Loucy (cell line): Measurements from ENCODE around the gene DSCAML1.

Experiments used
- H2AFZ ChIP-seq: fragments of 200-600 bp; sonication (generic); 2 replicates; pipeline ENCODE4 v1.6.0; 2016; ENCODE audit warnings: antibody characterized with exemption, mild to moderate bottlenecking, low read length, moderate library complexity
- H3F3A ChIP-seq: fragments of 200-600 bp; 2 replicates; pipeline ENCODE4 v1.6.0; 2016; ENCODE audit warnings: antibody characterized with exemption, low read depth, mild to moderate bottlenecking
- H3K27me3 ChIP-seq: fragments of 200-600 bp; sonication (generic); 2 replicates; pipeline ENCODE4 v1.6.1; 2014; ENCODE audit warnings: low read length, mild to moderate bottlenecking; ENCODE audit not compliant: insufficient read depth, poor library complexity, severe bottlenecking
- H3K36me3 ChIP-seq: fragments of 200-600 bp; sonication (generic); 2 replicates; pipeline ENCODE4 v1.6.1; 2016; ENCODE audit warnings: low read length; ENCODE audit not compliant: insufficient read depth
- H3K4me1 ChIP-seq: fragments of 200-600 bp; sonication (generic); 2 replicates; pipeline ENCODE4 v1.5.1; 2014; ENCODE audit warnings: low read length, mild to moderate bottlenecking; ENCODE audit not compliant: insufficient read depth, poor library complexity, severe bottlenecking
- H3K4me2 ChIP-seq: fragments of 200-600 bp; sonication (generic); 2 replicates; pipeline ENCODE4 v1.6.0; 2014; ENCODE audit warnings: antibody characterized with exemption, low read length, low read depth, mild to moderate bottlenecking; ENCODE audit not compliant: poor library complexity, severe bottlenecking
- H3K4me3 ChIP-seq: fragments of 200-600 bp; sonication (generic); 2 replicates; pipeline ENCODE4 v1.5.1; 2014; ENCODE audit warnings: low read length, mild to moderate bottlenecking, mixed read lengths; ENCODE audit not compliant: poor library complexity, severe bottlenecking
- H3K79me2 ChIP-seq: fragments of 200-600 bp; sonication (generic); 2 replicates; pipeline ENCODE4 v1.6.1; 2014; ENCODE audit warnings: low read length; ENCODE audit not compliant: insufficient read depth
- H3K9ac ChIP-seq: fragments of 200-600 bp; sonication (generic); 2 replicates; pipeline ENCODE4 v1.6.0; 2014; ENCODE audit warnings: mild to moderate bottlenecking, low read depth, low read length, moderate library complexity; ENCODE audit not compliant: poor library complexity, severe bottlenecking
- H3K9me2 ChIP-seq: fragments of 200-600 bp; sonication (generic); replicated peaks from 2 replicates; pipeline ENCODE4 v1.6.1; 2016; ENCODE audit warnings: low read depth, low read length, mixed read lengths
- H3K9me3 ChIP-seq: fragments of 200-600 bp; sonication (generic); 2 replicates; pipeline ENCODE4 v1.6.1; 2014; ENCODE audit warnings: mild to moderate bottlenecking, antibody characterized with exemption, low read length, low read depth; ENCODE audit not compliant: insufficient read depth
- H4K20me1 ChIP-seq: fragments of 200-600 bp; sonication (generic); 2 replicates; pipeline ENCODE4 v1.6.0; 2014; ENCODE audit warnings: antibody characterized with exemption, low read length, mild to moderate bottlenecking; ENCODE audit not compliant: insufficient read depth, poor library complexity, severe bottlenecking
- EZH2phosphoT487 ChIP-seq: fragments of 200-600 bp; IDR thresholded peaks from 2 replicates; pipeline ENCODE4 v1.6.1; 2018; ENCODE audit warnings: antibody characterized with exemption, mild to moderate bottlenecking, moderate library complexity, borderline replicate concordance
- TF ChIP-seq, protein P1 (sequence below): fragments of 200-600 bp; sonication (generic); conservative IDR thresholded peaks from 2 replicates; pipeline ENCODE4 v1.5.1; 2014; ENCODE audit warnings: mild to moderate bottlenecking, antibody characterized with exemption, low read length

The DSCAML1 gene

DNA sequence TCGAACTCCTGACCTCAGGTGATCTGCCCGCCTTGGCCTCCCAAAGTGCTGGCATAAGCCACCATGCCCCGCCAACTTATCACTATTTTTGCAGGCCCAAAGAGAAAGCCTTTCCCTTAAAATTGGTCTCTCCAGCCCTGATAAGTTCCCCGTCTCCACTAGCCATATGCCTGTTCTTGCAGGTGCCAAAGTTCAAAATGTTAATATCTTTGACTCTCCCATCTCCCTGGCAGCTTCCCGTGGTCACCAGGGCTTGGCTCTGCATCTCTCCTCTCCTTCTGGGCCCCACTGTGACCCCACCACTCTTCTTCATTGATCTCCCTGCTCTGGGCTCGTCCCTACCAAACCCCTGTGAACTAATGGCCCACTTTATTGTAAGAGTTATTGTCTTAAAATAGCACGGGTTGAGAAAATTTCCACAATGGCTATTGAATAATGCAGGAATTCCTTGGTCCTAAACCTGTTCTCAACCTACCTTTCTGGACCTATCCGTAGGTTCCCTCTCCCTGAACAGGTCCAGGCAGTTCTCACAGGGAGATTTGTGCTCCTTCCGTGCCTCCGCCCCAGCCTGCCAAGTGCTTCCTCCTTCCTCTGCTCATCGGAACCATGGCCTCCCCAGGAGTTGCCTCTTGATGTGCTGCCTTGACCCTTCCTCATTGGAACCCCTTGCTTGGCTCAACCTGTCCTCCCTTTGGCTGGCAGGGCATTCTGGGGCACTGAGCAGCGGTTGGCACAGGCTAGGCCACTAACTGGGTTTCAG lies 147.5 kb downstream of the DSCAML1 start:
- no peaks in the 10 kb centered on the region for H3K4me1 ChIP-seq
- H3K36me3 ChIP-seq, result no peaks in the 10 kb centered on the region
- no peaks in the 10 kb centered on the region for H3F3A ChIP-seq
- H4K20me1 ChIP-seq, result no peaks in the 10 kb centered on the region
- H3K4me2 ChIP-seq, result no peak overlapping the region
- no peak overlapping the region for H3K4me3 ChIP-seq
- no peak overlapping the region for H2AFZ ChIP-seq
- H3K79me2 ChIP-seq, result no peaks in the 10 kb centered on the region
- TF ChIP-seq, protein P1, sequence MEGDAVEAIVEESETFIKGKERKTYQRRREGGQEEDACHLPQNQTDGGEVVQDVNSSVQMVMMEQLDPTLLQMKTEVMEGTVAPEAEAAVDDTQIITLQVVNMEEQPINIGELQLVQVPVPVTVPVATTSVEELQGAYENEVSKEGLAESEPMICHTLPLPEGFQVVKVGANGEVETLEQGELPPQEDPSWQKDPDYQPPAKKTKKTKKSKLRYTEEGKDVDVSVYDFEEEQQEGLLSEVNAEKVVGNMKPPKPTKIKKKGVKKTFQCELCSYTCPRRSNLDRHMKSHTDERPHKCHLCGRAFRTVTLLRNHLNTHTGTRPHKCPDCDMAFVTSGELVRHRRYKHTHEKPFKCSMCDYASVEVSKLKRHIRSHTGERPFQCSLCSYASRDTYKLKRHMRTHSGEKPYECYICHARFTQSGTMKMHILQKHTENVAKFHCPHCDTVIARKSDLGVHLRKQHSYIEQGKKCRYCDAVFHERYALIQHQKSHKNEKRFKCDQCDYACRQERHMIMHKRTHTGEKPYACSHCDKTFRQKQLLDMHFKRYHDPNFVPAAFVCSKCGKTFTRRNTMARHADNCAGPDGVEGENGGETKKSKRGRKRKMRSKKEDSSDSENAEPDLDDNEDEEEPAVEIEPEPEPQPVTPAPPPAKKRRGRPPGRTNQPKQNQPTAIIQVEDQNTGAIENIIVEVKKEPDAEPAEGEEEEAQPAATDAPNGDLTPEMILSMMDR, result no peak
- TF ChIP-seq EZH2phosphoT487, result no peak
- no peaks in the 10 kb centered on the region for H3K9me2 ChIP-seq
- no peaks in the 10 kb centered on the region for H3K27me3 ChIP-seq
- no peaks in the 10 kb centered on the region for H3K9me3 ChIP-seq
- no peak overlapping the region for H3K9ac ChIP-seq

DNA sequence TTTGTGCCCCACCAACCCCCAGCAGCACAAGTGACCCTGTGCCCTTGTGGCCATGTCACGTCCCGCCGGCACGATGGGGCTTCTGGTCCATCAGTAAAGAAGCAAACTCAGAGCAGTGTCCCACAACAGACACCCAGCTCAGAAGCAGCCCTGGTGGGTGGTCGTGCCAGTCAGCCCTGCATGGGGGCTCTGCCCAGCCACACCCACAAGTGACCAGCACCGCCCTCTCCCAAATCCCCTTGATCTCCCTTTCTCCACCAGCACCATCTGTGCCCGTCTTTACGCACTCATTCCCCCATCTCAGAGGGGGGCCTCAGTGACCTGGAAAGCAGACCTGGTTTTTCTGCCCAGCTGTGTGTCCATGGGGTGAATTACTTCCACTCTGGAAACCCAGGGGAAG lies 149.1 kb downstream of the DSCAML1 start:
- H3K9me2 ChIP-seq, result no peaks in the 10 kb centered on the region
- no peak overlapping the region for H3K4me2 ChIP-seq
- TF ChIP-seq EZH2phosphoT487, result no peak
- TF ChIP-seq, protein P1, result no peak
- H3K4me3 ChIP-seq, result no peak overlapping the region
- no peak overlapping the region for H3K9ac ChIP-seq
- no peak overlapping the region for H2AFZ ChIP-seq
- no peaks in the 10 kb centered on the region for H3K4me1 ChIP-seq
- H3K9me3 ChIP-seq, result no peaks in the 10 kb centered on the region
- no peaks in the 10 kb centered on the region for H3K27me3 ChIP-seq
- H3F3A ChIP-seq, result no peaks in the 10 kb centered on the region
- no peaks in the 10 kb centered on the region for H4K20me1 ChIP-seq
- H3K79me2 ChIP-seq, result no peaks in the 10 kb centered on the region
- no peaks in the 10 kb centered on the region for H3K36me3 ChIP-seq

GRCh38 chr11:117647207-117647606 lies 149.8 kb downstream of the DSCAML1 start:
- H2AFZ ChIP-seq, result no peak overlapping the region
- H4K20me1 ChIP-seq, result no peaks in the 10 kb centered on the region
- TF ChIP-seq, protein P1, result no peak
- no peak for TF ChIP-seq EZH2phosphoT487
- H3K9me2 ChIP-seq, result no peaks in the 10 kb centered on the region
- no peak overlapping the region for H3K4me2 ChIP-seq
- H3K9me3 ChIP-seq, result no peaks in the 10 kb centered on the region
- no peak overlapping the region for H3K9ac ChIP-seq
- H3K4me3 ChIP-seq, result no peak overlapping the region
- no peaks in the 10 kb centered on the region for H3K4me1 ChIP-seq
- H3K79me2 ChIP-seq, result no peaks in the 10 kb centered on the region
- H3K36me3 ChIP-seq, result no peaks in the 10 kb centered on the region
- H3F3A ChIP-seq, result no peaks in the 10 kb centered on the region
- H3K27me3 ChIP-seq, result no peaks in the 10 kb centered on the region
